Fibroblast of lung (primary cell): ENCODE results near the gene NUDT19.
"Not testable (repeated sequence)": the region's sequence is repeated elsewhere in the genome, so short reads cannot be mapped to it uniquely, and the experiment has no call there.

ENCODE experiments used
- CTCF ChIP-seq, 2 donors: IDR thresholded peaks in 1 of 2; conservative IDR thresholded peaks in 1 of 2; 1 replicate in 1 of 2; 2 replicates in 1 of 2; pipeline ENCODE4 v1.5.1; 2011 to 2012; ENCODE audit warnings: low read length in 2 of 2, control low read depth in 1 of 2, inconsistent platforms in 1 of 2, low read depth in 1 of 2, mild to moderate bottlenecking in 1 of 2
- EZH2 ChIP-seq: IDR thresholded peaks from 2 replicates; pipeline ENCODE4 v1.5.1; 2012; ENCODE audit warnings: low read length, control low read depth, mild to moderate bottlenecking; ENCODE audit errors: missing control alignments

- not testable (repeated sequence) for TF ChIP-seq CTCF (conservative IDR thresholded peaks at IDR 0.05 in 1 of 2, IDR thresholded peaks at IDR 0.05 in 1 of 2; ENCODE audit: low read depth in 1 of 2, low read length in 2 of 2); EZH2
These were observed 5.2 kb downstream of the NUDT19 start for GRCh38 chr19:32696771-32697170.
